ENCODE results near the gene ZBTB2.
"Not testable (repeated sequence)": the region's sequence is repeated elsewhere in the genome, so short reads cannot be mapped to it uniquely, and the experiment has no call there.

The ZBTB2 gene

GRCh38 chr6:151399679-151400078 lies 8.3 kb upstream of the ZBTB2 start:
- DNase-seq, result no peak

- no peak for DNase-seq
These were observed 2.1 kb upstream of the ZBTB2 start for GRCh38 chr6:151393410-151393809.

DNA sequence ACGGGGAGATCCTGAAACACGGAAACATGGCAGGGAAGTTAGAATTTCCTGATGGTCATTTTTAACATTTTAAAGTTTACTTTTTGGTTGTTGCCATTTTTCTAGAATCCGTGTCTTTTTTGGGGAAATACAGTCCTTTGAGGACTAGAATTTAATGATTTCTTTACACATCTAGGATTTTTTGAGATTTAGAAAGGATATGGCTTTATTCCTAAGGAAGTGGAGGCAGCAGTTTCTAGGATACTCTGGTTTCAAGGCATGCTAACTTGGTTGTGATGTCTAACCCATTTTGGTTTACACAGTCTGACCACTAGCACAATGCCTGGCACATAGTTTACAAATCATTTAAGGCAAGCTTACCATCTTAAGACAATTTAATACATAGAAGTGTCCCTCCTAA lies 1.1 kb upstream of the ZBTB2 start:
- DNase-seq, result no peak

DNA sequence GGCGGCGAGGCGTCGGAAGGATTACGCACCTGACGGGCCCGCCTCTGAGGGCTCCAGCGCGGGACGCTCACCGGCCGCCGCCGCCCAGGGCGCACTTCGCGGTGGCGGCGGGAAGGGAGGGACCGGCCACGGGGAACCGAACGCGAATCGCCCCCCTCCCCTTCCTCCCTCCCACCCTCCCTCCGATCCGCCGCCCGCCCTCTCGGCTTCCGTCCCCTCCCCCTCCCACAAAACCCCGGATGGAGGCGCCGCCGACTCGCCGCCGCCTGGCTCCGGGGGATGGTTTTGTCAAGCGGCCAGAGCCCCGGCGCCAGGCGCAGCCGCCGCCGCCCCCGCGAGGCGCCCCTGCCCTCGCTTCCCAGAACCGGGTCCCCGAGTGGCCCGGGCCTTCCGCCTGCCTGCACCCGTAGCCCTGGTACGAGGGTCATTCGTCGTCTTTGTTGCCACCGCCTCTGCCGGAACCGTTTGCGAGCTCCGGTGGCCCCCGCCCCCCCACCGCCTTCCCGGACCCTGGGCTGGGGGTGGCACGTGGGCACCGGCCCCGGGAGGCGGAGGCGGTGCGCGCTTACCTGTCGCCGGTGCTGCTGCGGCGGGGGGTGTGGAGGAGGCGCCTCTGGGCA lies 398 bp downstream of the ZBTB2 start:
- DNase-seq, result peak; percentile 74

- peak; percentile 97 for DNase-seq
These were observed 996 bp downstream of the ZBTB2 start for GRCh38 chr6:151390276-151390850.

- no peak for DNase-seq
These were observed 1.6 kb downstream of the ZBTB2 start for GRCh38 chr6:151389618-151390275.

GRCh38 chr6:151388997-151389617 lies 2.3 kb downstream of the ZBTB2 start:
- no peak for DNase-seq

DNA sequence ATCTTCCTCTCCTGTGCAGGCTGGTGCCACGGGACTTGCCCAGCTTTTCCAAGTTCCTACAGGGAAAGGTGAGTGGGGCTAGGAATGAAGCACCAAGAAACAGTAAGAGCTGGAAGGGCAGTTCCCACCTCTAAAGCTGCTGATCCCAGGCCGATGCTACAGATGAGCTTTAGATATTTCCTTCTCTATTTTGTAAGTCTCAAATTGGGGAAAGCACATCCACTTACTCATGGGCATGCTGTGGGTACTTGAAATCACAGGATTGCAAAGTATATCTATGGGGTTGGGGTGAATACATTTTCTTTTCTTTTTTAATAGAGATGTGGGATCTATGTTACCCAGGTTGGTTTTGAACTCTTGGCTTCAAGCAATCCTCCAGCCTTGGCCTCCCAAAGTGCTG lies 3.1 kb downstream of the ZBTB2 start:
- DNase-seq, result no peak

DNA sequence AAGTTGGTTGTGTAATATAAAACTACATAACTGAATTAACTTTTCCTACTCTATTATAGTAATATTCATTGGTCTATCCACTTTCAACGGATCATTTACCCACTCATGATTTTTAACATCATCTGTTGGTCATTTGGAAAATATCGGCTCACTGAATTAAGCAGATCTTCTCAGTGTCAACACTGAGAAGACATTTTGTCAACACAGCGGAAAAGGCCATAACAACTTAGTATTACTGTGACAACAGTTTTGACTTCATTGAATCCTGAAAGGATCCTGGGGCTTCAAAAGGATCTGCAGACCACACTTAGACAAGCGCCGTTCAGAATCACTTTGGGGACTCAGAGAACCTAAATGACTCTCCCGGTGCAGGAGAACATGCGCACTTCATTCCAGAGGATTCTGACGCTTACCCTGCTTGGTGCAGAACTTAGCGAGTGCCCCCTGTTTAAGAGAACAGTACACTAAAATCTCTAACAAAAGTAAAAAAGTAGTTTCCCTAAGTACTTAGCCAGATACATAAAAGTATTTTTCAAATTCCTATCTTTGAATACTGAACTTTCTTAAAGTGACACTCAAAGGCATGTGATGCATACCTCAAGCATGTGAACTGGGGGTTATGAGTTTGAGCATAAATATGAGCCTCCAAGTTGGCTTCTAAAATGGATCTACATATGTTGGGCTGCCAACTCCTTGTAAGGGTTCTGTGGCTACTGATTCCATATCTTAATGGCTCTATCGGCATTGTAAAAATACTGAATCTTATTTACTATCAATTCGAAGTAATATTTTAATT lies 4.0 kb downstream of the ZBTB2 start:
- DNase-seq, result no peak

- no peak for DNase-seq
These were observed 6.2 kb downstream of the ZBTB2 start for GRCh38 chr6:151385177-151385576.

- DNase-seq, result no peak
These were observed 7.2 kb downstream of the ZBTB2 start for GRCh38 chr6:151384151-151384550.

GRCh38 chr6:151382631-151383030 lies 8.7 kb downstream of the ZBTB2 start:
- DNase-seq, result not testable (repeated sequence)

DNA sequence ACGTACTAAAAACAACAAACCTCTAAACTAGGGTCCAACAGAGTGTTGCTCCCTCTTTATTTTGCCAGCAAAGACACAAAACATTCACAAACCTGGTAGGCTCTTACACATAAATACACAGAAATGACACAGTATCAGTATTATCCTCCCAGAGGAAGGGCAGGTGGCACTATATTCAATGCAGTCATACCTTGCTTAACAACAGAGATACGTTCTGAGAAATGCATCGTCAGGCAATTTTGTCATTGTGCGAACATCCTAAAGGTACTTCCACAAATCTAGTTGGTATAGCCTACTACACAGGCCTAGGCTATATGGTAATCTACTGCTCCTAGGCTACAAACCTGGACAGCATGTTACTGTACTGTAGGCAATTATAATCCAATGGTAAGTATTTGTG lies 9.6 kb downstream of the ZBTB2 start:
- DNase-seq, result no peak

GRCh38 chr6:151380848-151381205 lies 10.5 kb downstream of the ZBTB2 start:
- no peak for DNase-seq

GRCh38 chr6:151379933-151380847 lies 11.2 kb downstream of the ZBTB2 start:
- no peak for DNase-seq

GRCh38 chr6:151377095-151377494 lies 14.3 kb downstream of the ZBTB2 start:
- no peak for DNase-seq

DNA sequence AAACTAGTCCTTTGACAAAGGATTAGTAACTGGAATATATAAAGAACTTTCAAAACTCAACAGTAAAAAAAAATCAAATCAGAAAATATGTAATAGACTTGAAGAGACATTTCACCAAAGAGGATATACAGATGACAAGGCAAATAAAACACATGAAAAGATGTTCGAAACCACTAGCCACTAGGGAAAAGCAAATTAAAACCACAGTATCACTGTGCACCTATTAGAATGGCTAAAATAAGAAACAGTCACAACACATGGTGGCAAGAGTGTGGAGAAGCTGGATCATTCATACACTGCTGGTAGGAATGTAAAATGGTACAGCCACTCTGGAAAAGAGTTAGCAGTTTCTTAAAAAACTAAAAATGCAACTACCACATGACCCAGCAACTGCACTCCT lies 14.9 kb downstream of the ZBTB2 start:
- DNase-seq, result no peak

DNA sequence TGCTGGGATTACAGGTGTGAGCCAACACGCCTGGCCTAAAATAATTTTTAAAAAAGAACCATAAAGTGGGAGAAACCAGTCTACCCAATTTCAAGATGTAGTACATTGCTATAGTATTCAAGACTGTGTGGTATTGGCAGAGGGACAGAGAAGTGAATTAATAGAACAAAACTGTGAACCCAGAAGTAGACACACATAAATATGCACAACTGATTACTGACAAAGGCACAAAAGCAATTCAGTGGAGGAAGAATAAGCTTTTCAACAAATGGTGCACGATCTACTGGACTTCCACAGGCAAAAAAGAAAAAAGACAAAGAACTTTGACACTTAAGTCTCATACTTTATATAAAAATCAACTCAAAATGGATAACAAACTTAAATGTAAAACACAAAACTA lies 15.5 kb downstream of the ZBTB2 start:
- DNase-seq, result no peak

DNA sequence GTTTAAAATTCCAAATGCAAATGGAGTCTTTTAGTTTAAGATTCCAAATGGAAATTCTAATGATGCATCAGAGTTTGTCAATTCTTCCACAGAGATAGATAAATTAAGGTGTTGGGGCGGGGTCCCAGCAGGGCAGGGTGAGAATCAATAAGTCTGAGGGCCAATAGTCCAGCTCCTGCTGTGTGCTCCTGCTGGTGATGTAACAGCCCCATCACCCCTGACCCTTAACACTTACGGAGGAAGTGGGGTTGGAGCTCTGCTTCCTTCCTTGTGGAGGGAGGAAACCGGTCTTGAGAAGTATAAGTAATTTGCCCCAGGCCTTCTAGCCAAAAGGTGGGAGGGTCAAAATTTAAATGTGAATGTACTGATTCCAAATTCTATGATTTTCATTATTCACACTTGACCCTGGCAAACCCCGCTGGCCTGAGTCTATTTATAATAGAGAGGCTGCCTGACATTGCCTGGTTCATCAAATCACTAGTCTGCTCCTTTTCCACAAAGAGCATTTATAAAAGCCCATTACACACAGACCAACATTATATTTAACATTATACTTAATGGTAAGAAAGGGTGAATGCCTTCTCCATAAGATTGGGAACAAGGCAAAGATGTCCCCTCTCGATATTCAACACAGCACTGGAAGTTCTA lies 17.2 kb downstream of the ZBTB2 start:
- DNase-seq, result no peak

GRCh38 chr6:151372164-151372563 lies 19.2 kb downstream of the ZBTB2 start:
- DNase-seq, result no peak

GRCh38 chr6:151370509-151371078 lies 20.8 kb downstream of the ZBTB2 start:
- no peak for DNase-seq
